BLaER1 treated with 17β-estradiol and CSF1 and Interleukin-3, amounts not matched to agents 10 nM and 100 nM (cell line): ENCODE measurements around the gene FBXW5.
A peak's percentile ranks its signal among the peaks of the same experiment; 100 is the strongest.

Source experiments
- H3K27ac ChIP-seq, 11 experiments: shearing (Covaris generic); formaldehyde crosslinking; 2 replicates each; pipeline ENCODE4 v1.8.1; 2022
- H3K27me3 ChIP-seq, 11 experiments: shearing (Covaris generic); formaldehyde crosslinking; 2 replicates each; pipeline ENCODE4 v1.8.1; 2022
- H3K36me3 ChIP-seq, 11 experiments: shearing (Covaris generic); formaldehyde crosslinking; 2 replicates each; pipeline ENCODE4 v1.8.1; 2022
- H3K4me1 ChIP-seq, 10 experiments: shearing (Covaris generic); formaldehyde crosslinking; 2 replicates each; pipeline ENCODE4 v1.8.1; 2022
- H3K4me2 ChIP-seq, 11 experiments: shearing (Covaris generic); formaldehyde crosslinking; 2 replicates each; pipeline ENCODE4 v1.8.1; 2022
- H3K4me3 ChIP-seq, 10 experiments: shearing (Covaris generic); formaldehyde crosslinking; 2 replicates each; pipeline ENCODE4 v1.8.1; 2022
- H3K9ac ChIP-seq, 11 experiments: shearing (Covaris generic); formaldehyde crosslinking; 2 replicates each; pipeline ENCODE4 v1.8.1; 2022
- H3K9me3 ChIP-seq, 11 experiments: shearing (Covaris generic); formaldehyde crosslinking; replicated peaks in 1 of 11; 2 replicates each; pipeline ENCODE4 v1.8.1; 2022
- H4K20me1 ChIP-seq, 11 experiments: shearing (Covaris generic); formaldehyde crosslinking; 2 replicates each; pipeline ENCODE4 v1.8.1; 2022
- Cebpa-rat ChIP-seq, 11 experiments: shearing (Covaris generic); IDR thresholded peaks; 2 replicates each; pipeline ENCODE4 v1.8.1; 2022

Gene FBXW5

DNA sequence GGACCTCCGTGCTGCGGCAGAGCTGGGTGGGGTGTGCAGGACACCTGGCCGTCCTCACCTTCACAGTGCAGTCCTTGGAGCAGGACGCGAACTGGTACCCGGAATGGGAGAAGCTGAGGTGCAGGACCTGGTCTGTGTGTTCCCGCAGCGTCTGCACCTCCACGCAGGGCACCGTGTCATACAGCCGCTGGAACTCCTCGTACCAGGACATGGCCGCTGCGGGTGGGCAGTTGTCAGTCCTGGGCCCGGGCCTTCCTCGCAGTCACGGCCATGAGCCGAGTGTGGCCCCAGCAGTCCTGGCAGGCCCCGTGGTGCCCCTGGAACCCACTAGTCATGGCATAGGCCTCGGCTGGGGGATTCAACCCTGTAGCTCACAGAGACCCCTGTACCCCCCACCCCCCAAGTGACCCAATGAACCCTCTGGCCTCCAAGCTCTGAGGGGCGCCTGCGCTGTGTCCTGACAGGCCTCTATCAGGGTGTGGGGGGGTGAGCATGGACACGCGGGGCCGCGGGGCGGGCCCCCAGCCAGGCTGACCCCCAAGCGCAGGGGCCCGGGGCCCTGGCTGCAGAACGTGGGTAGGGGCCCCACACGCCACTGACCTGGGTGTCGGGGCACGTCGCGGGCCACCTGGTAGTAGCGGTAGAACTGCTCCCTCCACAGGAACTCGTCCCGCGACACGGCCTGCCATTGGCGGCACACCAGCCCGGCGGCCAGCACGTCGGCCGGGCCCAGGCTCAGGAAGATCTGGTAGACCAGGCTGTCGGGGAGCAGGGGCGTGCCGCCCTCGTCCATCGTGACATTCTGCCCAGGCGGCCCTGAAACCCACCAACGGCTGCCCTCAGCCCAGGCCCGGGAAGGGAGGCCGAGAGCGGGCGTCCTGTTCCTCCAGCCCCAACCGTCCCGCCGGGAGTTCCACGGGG lies 987 bp downstream of the FBXW5 start:
- Histone ChIP-seq H3K9me3 (no peaks in the 10 kb centered on the region), H3K4me2 (peak overlapping the region; percentile 95 to 98 (median 97)), H3K36me3 (peaks cover 43 to 51% (median 45%) of the 10 kb centered on the region in 11 experiments), H3K27me3 (no peaks in the 10 kb centered on the region), H3K27ac (peak overlapping the region; percentile 84 to 96 (median 93)), H3K9ac (peak overlapping the region; percentile 92 to 98 (median 95)), H4K20me1 (peaks cover 47 to 58% (median 53%) of the 10 kb centered on the region in 11 experiments; a peak in 21 of 22 replicates), H3K4me1 (peaks cover 20 to 77% (median 52%) of the 10 kb centered on the region in 10 experiments), H3K4me3 (peak overlapping the region; percentile 83 to 100 (median 98))
- TF ChIP-seq Cebpa-rat (IDR thresholded peaks at IDR 0.05): no peak

DNA sequence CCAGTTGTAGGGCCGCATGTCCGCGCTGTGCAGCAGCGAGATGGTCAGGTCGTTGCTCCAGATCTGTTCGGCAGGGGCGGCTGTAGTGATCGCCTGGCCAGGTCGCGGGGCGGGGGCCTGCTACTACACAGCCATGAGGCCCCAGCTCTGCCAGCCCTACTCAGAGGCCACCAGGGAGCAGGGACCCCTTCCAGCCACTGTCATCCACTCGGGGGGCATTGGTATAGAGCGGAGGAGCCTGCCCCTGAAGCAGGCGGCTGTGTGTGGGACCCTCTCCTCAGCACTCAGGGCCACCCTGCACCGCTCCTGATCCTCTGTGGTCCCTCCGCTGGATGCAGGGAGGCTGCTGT lies 1.7 kb downstream of the FBXW5 start:
- H3K9me3 ChIP-seq: no peaks in the 10 kb centered on the region
- no peak for TF ChIP-seq Cebpa-rat (IDR thresholded peaks at IDR 0.05)
- peaks cover 47 to 65% (median 54%) of the 10 kb centered on the region in 11 experiments; a peak in 21 of 22 replicates for H4K20me1 ChIP-seq
- H3K27ac ChIP-seq: no peak overlapping the region; a peak in 1 of 22 replicates
- H3K4me2 ChIP-seq: peak overlapping the region; percentile 95 to 98 (median 97)
- H3K4me3 ChIP-seq: peak overlapping the region; percentile 83 to 100 (median 98); a peak in 19 of 20 replicates
- peaks cover 20 to 75% (median 47%) of the 10 kb centered on the region in 10 experiments for H3K4me1 ChIP-seq
- H3K36me3 ChIP-seq: peaks cover 44 to 58% (median 51%) of the 10 kb centered on the region in 11 experiments
- H3K9ac ChIP-seq: peak overlapping the region; percentile 92 to 98 (median 95); a peak in 20 of 22 replicates
- no peaks in the 10 kb centered on the region for H3K27me3 ChIP-seq

DNA sequence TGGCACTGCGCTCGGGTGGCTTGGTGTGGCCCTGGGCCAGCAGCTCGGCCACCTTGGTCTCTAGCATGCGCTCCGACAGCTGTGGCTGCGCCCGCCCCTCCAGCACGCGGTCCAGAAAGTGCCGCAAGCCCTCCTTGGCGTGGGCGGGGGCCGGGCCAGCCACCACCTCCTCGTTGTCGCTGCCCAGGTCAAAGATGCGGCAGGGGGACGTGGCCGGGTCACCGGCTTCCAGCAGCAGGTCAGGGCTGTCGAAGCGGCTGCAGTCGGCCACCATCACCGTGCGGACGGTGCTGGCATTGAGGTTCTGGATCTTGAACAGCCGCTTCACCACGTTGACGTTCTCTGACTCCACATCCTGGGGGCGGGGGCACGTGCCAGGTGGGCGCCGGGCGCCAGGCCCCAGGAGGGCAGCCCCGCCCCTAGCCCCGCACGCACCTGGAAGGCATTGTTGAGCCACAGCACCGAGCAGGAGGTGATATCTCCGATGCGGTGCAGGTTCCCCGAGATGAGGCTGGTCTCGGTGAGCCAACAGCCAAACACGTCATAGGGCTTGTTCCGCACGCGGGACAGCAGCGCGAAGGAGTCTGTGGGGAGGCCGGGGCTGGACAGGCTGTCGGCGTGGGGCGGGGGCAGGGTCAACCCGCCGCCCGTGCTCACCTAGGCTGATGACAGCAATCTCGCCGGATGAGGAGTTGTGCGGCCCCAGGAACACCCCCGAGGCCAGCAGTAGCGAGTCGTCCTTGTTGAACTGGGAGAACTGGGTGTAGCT lies 2.2 kb downstream of the FBXW5 start:
- peak overlapping the region; percentile 92 to 98 (median 95); a peak in 18 of 22 replicates for H3K9ac ChIP-seq
- H3K27me3 ChIP-seq: no peaks in the 10 kb centered on the region
- peaks cover 20 to 75% (median 42%) of the 10 kb centered on the region in 10 experiments for H3K4me1 ChIP-seq
- peak overlapping the region in 8 of 10 experiments; percentile 92 to 100 (median 98); a peak in 12 of 20 replicates for H3K4me3 ChIP-seq
- peak overlapping the region in 10 of 11 experiments; percentile 95 to 98 (median 97); a peak in 20 of 22 replicates for H3K4me2 ChIP-seq
- H3K36me3 ChIP-seq: peaks cover 44 to 64% (median 56%) of the 10 kb centered on the region in 11 experiments
- peaks cover 47 to 71% (median 55%) of the 10 kb centered on the region in 11 experiments; a peak in 21 of 22 replicates for H4K20me1 ChIP-seq
- TF ChIP-seq Cebpa-rat (IDR thresholded peaks at IDR 0.05): no peak
- no peak overlapping the region; a peak in 1 of 22 replicates for H3K27ac ChIP-seq
- H3K9me3 ChIP-seq: peaks cover 0 to 5% (median 0%) of the 10 kb centered on the region in 11 experiments; a peak in 4 of 22 replicates

DNA sequence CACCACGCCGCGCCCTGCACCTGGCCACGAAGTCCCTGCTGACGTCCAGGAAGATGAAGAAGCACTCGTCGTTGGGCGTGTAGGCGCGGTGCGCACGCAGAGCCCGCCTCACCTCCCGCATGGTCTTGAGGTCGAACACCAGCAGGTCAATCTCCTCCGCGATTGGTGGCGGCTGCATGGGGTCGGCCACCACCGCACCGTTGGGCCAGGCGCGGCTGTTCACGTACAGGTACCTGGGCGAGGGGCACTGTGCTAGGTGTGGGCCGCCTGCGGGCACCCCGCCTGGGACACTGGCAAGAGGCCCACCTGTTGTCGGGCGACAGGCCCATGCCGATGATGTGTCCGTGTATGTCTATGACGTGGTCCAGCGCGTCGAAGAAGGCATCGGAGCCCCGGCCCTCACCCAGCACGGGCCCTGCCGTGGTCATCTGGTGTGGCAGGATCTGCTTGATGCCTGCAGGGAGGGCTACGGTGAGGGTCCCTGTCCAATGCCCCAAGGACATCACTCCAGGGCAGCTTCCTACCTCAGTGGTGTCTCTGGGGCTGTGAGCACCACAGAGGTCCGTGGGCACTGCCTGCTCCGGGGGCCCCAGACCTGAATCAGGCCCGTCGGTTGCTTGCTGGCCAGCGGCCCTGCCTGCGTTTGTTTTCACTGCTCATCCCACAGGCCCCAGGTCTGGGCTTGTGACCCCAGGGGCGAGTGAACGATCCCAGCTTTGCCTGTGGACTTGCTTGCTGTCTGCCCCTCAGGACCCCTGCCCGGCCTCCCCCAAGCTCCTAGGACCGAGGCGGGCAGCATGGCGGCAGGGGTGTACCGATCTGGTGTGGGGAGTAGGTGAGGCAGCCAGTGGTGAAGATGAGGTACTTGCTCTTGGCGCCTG lies 3.1 kb downstream of the FBXW5 start:
- no peak overlapping the region for H3K27ac ChIP-seq
- H4K20me1 ChIP-seq: peaks cover 47 to 78% (median 55%) of the 10 kb centered on the region in 11 experiments; a peak in 21 of 22 replicates
- no peak for TF ChIP-seq Cebpa-rat (IDR thresholded peaks at IDR 0.05)
- peaks cover 20 to 79% (median 40%) of the 10 kb centered on the region in 10 experiments for H3K4me1 ChIP-seq
- peaks cover 44 to 67% (median 63%) of the 10 kb centered on the region in 11 experiments for H3K36me3 ChIP-seq
- peak overlapping the region in 1 of 11 experiments; percentile 12; a peak in 2 of 22 replicates for H3K4me2 ChIP-seq
- H3K27me3 ChIP-seq: no peaks in the 10 kb centered on the region
- peaks cover 0 to 7% (median 0%) of the 10 kb centered on the region in 11 experiments; a peak in 4 of 22 replicates for H3K9me3 ChIP-seq
- peak overlapping the region in 3 of 11 experiments; percentile 92 to 95 (median 95); a peak in 3 of 22 replicates for H3K9ac ChIP-seq
- no peak overlapping the region for H3K4me3 ChIP-seq

DNA sequence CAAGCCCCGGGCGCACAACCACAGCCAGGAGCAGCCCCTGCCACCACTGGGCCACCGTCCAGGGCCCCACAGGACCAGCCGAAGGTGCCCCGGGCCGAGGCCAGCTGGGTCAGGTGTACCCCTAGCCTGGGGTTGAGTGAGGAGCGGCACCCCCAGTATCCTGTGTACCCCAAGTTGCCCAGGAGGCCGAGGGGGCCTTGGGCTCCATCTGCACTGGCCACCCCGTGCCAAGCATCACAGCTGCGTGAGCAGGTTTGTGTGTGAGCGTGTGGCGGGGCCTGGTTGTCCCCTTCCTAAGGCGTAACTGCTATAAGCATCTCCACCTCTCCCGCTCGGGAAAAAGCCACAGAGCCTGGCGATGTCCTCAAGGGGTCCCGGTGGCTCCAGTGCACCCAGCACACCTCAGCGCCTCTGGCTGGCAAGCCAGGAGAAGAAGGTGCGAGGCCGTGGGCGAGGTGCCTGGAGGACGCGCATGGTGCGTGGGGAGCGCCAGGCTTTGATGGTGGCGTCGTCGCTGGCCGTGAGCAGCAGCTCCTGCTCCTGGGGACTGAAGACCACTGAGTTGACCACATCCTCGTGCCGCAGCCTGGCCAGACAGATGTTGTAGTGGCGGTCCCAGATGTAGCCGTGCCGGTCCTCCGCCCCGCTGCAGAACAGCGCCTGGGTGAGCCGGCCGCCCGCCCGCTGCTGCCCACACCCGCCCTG lies 3.9 kb downstream of the FBXW5 start:
- Histone ChIP-seq H3K27me3 (no peaks in the 10 kb centered on the region), H3K4me3 (no peak overlapping the region), H3K27ac (no peak overlapping the region), H3K4me1 (peaks cover 17 to 82% (median 42%) of the 10 kb centered on the region in 10 experiments), H3K4me2 (peak overlapping the region in 1 of 11 experiments; percentile 9; a peak in 1 of 22 replicates), H3K9ac (peak overlapping the region in 1 of 11 experiments; percentile 4; a peak in 1 of 22 replicates), H4K20me1 (peaks cover 47 to 78% (median 55%) of the 10 kb centered on the region in 11 experiments; a peak in 21 of 22 replicates), H3K9me3 (peaks cover 0 to 7% (median 0%) of the 10 kb centered on the region in 11 experiments; a peak in 4 of 22 replicates), H3K36me3 (peaks cover 44 to 67% (median 63%) of the 10 kb centered on the region in 11 experiments)
- no peak for TF ChIP-seq Cebpa-rat (IDR thresholded peaks at IDR 0.05)

DNA sequence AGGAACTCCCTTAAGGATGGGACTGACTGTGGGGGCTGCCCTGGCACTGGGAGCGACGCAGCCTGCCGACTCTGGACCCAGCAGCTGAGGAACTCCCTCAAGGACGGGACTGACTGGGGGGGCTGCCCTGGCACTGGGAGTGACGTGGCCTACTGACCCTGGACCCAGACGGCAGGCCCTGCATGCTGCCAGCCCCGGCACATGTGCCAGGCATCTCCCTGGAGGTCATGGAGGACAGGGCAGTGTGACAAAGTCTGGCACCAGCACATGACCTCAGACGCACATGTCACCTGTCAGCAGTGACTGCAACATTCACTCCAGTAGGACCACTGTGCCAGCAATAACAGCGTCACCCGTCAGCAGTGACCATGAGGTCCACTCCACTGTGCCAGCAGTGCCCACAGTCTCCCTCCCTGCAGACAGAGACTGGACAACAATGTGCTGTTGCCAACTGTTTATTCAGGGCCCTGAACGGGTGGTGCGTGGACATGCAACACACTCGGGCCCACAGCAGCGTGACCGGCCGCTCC lies 4.5 kb downstream of the FBXW5 start:
- no peak for TF ChIP-seq Cebpa-rat (IDR thresholded peaks at IDR 0.05)
- Histone ChIP-seq H3K27me3 (no peaks in the 10 kb centered on the region), H3K9me3 (peaks cover 0 to 7% (median 0%) of the 10 kb centered on the region in 11 experiments; a peak in 4 of 22 replicates), H3K4me3 (no peak overlapping the region), H3K4me2 (peak overlapping the region in 2 of 11 experiments; percentile 56; a peak in 5 of 22 replicates), H3K4me1 (peaks cover 11 to 82% (median 42%) of the 10 kb centered on the region in 10 experiments), H3K36me3 (peaks cover 44 to 72% (median 63%) of the 10 kb centered on the region in 11 experiments), H4K20me1 (peaks cover 47 to 78% (median 55%) of the 10 kb centered on the region in 11 experiments; a peak in 21 of 22 replicates), H3K27ac (peak overlapping the region in 2 of 11 experiments; percentile 18 to 20; a peak in 3 of 22 replicates), H3K9ac (peak overlapping the region in 3 of 11 experiments; percentile 26 to 56 (median 29); a peak in 4 of 22 replicates)
